AG04450 (cell line): ENCODE results near the gene TMEM168. TPM values are rescaled to one million over a fixed set of nuclear protein-coding genes. Genes with fewer than 3 reads are reported as not detected.

Experiments
- CTCF ChIA-PET: fragments of 300-600, 350-600 bp; formaldehyde crosslinking; extraction: SDS; loops from one replicate; lab custom pipeline; 2022; ENCODE audit warnings: antibody characterized with exemption, inconsistent platforms; lab: Charles Lee
- POLR2A ChIA-PET: fragments of 350-600 bp; formaldehyde crosslinking; extraction: SDS; loops from one replicate; lab custom pipeline; 2021; ENCODE audit warnings: antibody characterized with exemption, inconsistent platforms; lab: Yijun Ruan, JAX
- DNase-seq: peaks from one replicate; pipeline ENCODE4 v3.0.0-alpha.2; 2011; ENCODE audit warnings: low read depth, low spot score
- H3K27ac ChIP-seq: one replicate; pipeline ENCODE4 v1.5.1; 2012; ENCODE audit warnings: low read depth, low read length, control low read depth
- H3K27me3 ChIP-seq: one replicate; pipeline ENCODE4 v1.6.0; 2012; ENCODE audit warnings: low read length; ENCODE audit not compliant: control insufficient read depth, insufficient read depth
- H3K4me3 ChIP-seq: 2 replicates; pipeline ENCODE4 v1.5.1; 2011; ENCODE audit warnings: mild to moderate bottlenecking, low read depth, low read length, control low read depth
- H3K9me3 ChIP-seq: 2 replicates; pipeline ENCODE4 v1.5.1; 2012; ENCODE audit warnings: low read length; ENCODE audit not compliant: control insufficient read depth, insufficient read depth
- CTCF ChIP-seq: IDR thresholded peaks from 2 replicates; pipeline ENCODE4 v1.5.1; 2011; ENCODE audit warnings: low read depth, low read length, control low read depth, inconsistent platforms
- polyA plus RNA-seq: library from polyadenylated mRNA; depleted of rRNA; stranded (reverse); fragments of >200 nt; gene quantifications from 2 replicates; pipeline ENCODE4 v1.2.3, GENCODE V29; 2011

Gene TMEM168
- polyA plus RNA-seq, 1 experiment: 34.9 TPM

DNA sequence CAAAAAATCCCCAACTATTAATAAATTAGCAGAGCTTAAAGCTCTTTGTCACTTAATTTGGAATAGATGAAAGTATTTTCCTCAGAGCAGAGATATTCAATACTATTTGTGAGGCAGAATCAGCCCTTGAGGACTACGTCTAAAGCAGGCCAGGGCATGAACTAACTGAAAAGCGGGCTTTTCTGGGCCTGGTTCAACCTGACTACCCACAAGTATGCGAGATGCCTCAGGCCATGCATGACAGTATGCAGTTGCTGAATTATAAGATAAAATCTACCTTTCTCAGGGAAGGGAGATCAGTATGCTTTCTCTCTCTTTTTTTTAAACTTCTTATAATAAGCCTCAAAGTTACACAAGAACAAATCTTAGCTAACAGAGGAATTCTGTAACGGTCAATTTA is 20.1 kb downstream of the TMEM168 start:
- POLR2A ChIA-PET: no interaction called here
- no peak for TF ChIP-seq CTCF
- no peak overlapping the region for H3K27ac ChIP-seq
- H3K27me3 ChIP-seq: no peaks in the 10 kb centered on the region
- no peak for DNase-seq
- H3K9me3 ChIP-seq: no peaks in the 10 kb centered on the region
- no peak overlapping the region for H3K4me3 ChIP-seq
- CTCF ChIA-PET: no interaction called here

- H3K27ac ChIP-seq: no peak overlapping the region
- no peaks in the 10 kb centered on the region for H3K9me3 ChIP-seq
- no peak overlapping the region for H3K4me3 ChIP-seq
- H3K27me3 ChIP-seq: no peaks in the 10 kb centered on the region
- ChIA-PET POLR2A (no interaction called here), CTCF (no interaction called here)
- TF ChIP-seq CTCF: no peak
- no peak for DNase-seq
These were observed 25.1 kb downstream of the TMEM168 start for GRCh38 chr7:112765105-112765504.

DNA sequence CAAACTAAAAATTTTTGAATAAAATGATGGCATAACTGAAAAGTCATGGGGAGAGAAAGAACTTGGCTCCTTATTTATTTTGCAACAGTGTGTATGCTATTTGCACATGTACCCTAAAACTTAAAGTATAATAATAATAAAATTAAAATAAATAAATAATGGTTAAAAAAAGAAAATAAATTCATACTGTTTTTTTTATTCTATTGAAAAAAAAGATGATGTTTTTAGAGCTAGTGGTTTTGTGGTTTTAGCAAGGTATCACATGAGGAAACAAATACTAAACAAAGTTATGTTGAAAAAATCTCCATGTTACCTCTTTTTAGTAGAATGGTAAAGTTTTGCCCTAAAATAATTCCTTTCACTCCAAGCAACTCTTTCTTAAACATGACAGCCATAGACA is 26.2 kb downstream of the TMEM168 start:
- H3K9me3 ChIP-seq: no peaks in the 10 kb centered on the region
- H3K27me3 ChIP-seq: no peaks in the 10 kb centered on the region
- no peak for DNase-seq
- CTCF ChIA-PET: no interaction called here
- POLR2A ChIA-PET: interaction anchor here (0.6 kb wide), 1 partner anchor 26 kb away, joined by 3 read pairs; no protein-coding TSS in a partner anchor
- no peak overlapping the region for H3K4me3 ChIP-seq
- no peak overlapping the region for H3K27ac ChIP-seq
- no peak for TF ChIP-seq CTCF

- ChIA-PET CTCF (no interaction called here), POLR2A (no interaction called here)
- H3K4me3 ChIP-seq: no peak overlapping the region
- H3K9me3 ChIP-seq: no peaks in the 10 kb centered on the region
- no peak for DNase-seq
- H3K27ac ChIP-seq: no peak overlapping the region
- H3K27me3 ChIP-seq: no peaks in the 10 kb centered on the region
- TF ChIP-seq CTCF: no peak
These were observed 26.9 kb downstream of the TMEM168 start for GRCh38 chr7:112763298-112763697.

GRCh38 chr7:112759905-112760304 is 30.3 kb downstream of the TMEM168 start:
- ChIA-PET POLR2A (no interaction called here), CTCF (no interaction called here)
- no peak for TF ChIP-seq CTCF
- H3K27me3 ChIP-seq: no peaks in the 10 kb centered on the region
- H3K9me3 ChIP-seq: no peaks in the 10 kb centered on the region
- no peak overlapping the region for H3K27ac ChIP-seq
- DNase-seq: no peak
- H3K4me3 ChIP-seq: no peak overlapping the region
